Pancreas (tissue), 10 donors: ENCODE data around the gene NAA16. TPM values are rescaled to one million over a fixed set of nuclear protein-coding genes. Genes with fewer than 3 reads are reported as not detected.
A peak's percentile ranks its signal among the peaks of the same experiment; 100 is the strongest.

Experiments used
- ATAC-seq, 4 donors: fragments of 200-7000 bp; cut with Tn5 transposase; one replicate each; pipeline versions ENCODE4 v1.8.0 to v1.9.1; 2020; ENCODE audit warnings: mild to moderate bottlenecking in 4 of 4, moderate library complexity in 4 of 4
- DNase-seq, 6 donors: peaks; one replicate each; pipeline ENCODE4 v3.0.0-alpha.2; 2020
- FAIRE-seq: peaks from 2 replicates; lab custom pipeline; 2012; peaks lifted over from hg19 to GRCh38; lab: Jason Lieb, UNC
- H3K27ac ChIP-seq, 4 donors: fragments of 200-600 bp; sonication (generic); 1 replicate in 3 of 4; 2 replicates in 1 of 4; pipeline versions ENCODE4 v1.5.0 to v1.8.0; 2020
- H3K27me3 ChIP-seq, 4 donors: fragments of 200-600 bp; one replicate each; pipeline ENCODE4 v1.8.0; 2021
- H3K36me3 ChIP-seq, 3 donors: fragments of 200-600 bp; sonication (generic) in 1 of 3; one replicate each; pipeline versions ENCODE4 v1.5.0 to v1.8.0; 2020 to 2021
- H3K4me1 ChIP-seq, 3 donors: fragments of 200-600 bp; one replicate each; pipeline ENCODE4 v1.8.0; 2021
- H3K4me3 ChIP-seq, 4 donors: fragments of 200-600 bp; sonication (generic) in 2 of 4; one replicate each; pipeline versions ENCODE4 v1.5.0 to v1.8.0; 2020 to 2021
- H3K9me3 ChIP-seq, 4 donors: fragments of 200-600 bp; one replicate each; pipeline ENCODE4 v1.8.0; 2021
- WGBS, 2 donors: extraction: QIAGEN DNeasy Blood & Tissue Kit; methylation state at CpG; one replicate each; pipeline ENCODE4 v1.1.7; 2013; 5-methylcytosine and 5-hydroxymethylcytosine counted together
- intact Hi-C, 3 donors: fragments of 100-400 bp; cut with DNase I; formaldehyde crosslinking; loops; one replicate each; pipeline versions ENCODE4 v1.11.1 to v1.14.2; 2022
- polyA plus RNA-seq, 2 donors: library from polyadenylated mRNA; stranded (reverse); fragments of 200-250 nt; gene quantifications; one replicate each; pipeline ENCODE4 v1.2.3, GENCODE V29; 2013
- total RNA-seq, 6 donors: library from RNA; stranded (reverse); fragmentation: NEBNext Ultra II Directional in 4 of 6; extraction: Animal tissue kit (Norgen Biotek cat#: 25700) in 4 of 6; gene quantifications; one replicate each; pipeline versions ENCODE4 v1.2.1 to v1.2.4, GENCODE V29; 2021 to 2023
- TF ChIP-seq, protein P1 (sequence below), 4 donors: fragments of 200-600 bp; sonication (generic) in 3 of 4; IDR thresholded peaks; one replicate each; pipeline versions ENCODE4 v1.5.0 to v1.8.0; 2021; ENCODE audit warnings: antibody characterized with exemption in 4 of 4
- donor health status: healthy with polysubstance abuse.
- donor health status: DM: no; HTN: no; CAD: no; lungs with moderate emphysema.
- donor health status: DM: no; HTN: no; CAD: no.
- donor health status: control.
- donor health status: control.
- donor health status: Bipolar disorder and iron deficiency.
- donor health status: DM: yes; HTN: yes; CAD: no.
- donor health status: DM: no; HTN: no; CAD: no.
- donor health status: DM: no; HTN: no; CAD: no.
- donor health status: DM: yes; HTN: yes; CAD: no.

NAA16 gene
- total and polyA plus RNA-seq, 8 donors: 20.3 to 46.9 (median 24.0) TPM

DNA sequence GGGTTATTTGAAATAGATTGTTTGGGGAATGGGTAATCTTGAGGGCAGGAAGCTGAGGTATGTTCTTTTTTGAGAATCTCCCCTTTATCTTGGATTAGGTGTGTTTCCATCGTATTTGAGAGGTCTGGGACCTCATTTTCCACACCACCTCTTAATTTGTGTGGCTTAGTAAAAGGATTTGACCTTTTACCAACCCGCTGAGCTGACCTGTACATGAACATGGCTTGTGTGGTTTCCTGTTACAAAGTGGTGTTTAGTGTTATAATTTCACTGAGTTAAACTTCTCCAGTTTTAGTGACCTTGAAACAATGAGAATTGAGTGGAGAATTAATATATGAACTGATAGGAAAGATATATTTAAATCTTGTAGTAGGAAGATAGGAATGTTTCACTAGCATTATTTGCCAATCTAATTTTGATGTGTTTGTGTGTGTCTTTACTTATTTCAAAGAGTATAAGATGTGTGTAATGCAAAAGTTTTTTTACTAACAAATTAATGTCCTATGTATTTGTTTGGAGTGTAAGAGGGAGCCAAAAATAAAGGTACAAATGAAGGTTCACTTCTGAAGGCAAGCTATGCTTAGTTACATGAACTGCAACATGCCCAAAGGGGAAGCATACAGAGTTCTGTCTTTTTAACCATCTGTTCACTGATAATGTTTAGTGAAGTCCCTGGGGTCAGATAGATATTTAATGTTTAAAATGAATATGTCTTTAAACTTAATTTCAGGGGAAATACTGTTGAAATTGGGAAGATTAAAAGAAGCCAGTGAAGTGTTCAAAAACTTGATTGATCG, 17.1 kb downstream of the NAA16 start:
- WGBS, 2 donors: 60 to 62% methylated on average over 3 of the region's 3 CpGs
- Histone ChIP-seq H3K27me3 (no peaks in the 10 kb centered on the region), H3K27ac (no peak overlapping the region), H3K36me3 (peaks cover 0 to 25% (median 3%) of the 10 kb centered on the region in 3 donors), H3K4me1 (peaks cover 0 to 28% (median 9%) of the 10 kb centered on the region in 3 donors), H3K9me3 (no peaks in the 10 kb centered on the region), H3K4me3 (no peak overlapping the region)
- FAIRE-seq (no peak), ATAC-seq (peak in 2 of 4 donors; percentile 39 to 43), DNase-seq (no peak)
- intact Hi-C loops: no loop called here
- TF ChIP-seq, protein P1, sequence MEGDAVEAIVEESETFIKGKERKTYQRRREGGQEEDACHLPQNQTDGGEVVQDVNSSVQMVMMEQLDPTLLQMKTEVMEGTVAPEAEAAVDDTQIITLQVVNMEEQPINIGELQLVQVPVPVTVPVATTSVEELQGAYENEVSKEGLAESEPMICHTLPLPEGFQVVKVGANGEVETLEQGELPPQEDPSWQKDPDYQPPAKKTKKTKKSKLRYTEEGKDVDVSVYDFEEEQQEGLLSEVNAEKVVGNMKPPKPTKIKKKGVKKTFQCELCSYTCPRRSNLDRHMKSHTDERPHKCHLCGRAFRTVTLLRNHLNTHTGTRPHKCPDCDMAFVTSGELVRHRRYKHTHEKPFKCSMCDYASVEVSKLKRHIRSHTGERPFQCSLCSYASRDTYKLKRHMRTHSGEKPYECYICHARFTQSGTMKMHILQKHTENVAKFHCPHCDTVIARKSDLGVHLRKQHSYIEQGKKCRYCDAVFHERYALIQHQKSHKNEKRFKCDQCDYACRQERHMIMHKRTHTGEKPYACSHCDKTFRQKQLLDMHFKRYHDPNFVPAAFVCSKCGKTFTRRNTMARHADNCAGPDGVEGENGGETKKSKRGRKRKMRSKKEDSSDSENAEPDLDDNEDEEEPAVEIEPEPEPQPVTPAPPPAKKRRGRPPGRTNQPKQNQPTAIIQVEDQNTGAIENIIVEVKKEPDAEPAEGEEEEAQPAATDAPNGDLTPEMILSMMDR (IDR thresholded peaks at IDR 0.05): no peak

DNA sequence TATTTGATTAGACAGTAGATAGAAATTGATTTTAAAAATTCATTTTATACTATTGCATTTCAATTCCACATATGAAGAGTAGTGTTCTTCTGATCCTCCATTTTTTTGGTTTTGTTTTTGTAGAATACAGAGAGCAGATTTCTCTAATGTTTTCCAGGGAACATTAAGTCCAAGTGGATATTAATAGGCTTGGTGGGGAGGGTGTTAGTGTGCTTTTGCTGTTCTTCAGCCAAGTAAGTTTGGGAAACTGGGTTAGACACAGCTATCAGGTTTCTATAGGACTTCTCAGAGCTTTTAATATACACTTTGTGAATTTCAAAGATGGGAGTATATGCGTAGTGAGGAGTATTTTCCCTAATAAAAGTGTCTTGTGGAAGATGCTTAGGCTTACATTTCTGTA, 21.8 kb downstream of the NAA16 start:
- intact Hi-C loops: no loop called here
- TF ChIP-seq, protein P1 (IDR thresholded peaks at IDR 0.05): no peak
- 89 to 96% methylated on average over 1 of the region's 1 CpG for WGBS, 2 donors
- Histone ChIP-seq H3K4me3 (no peak overlapping the region), H3K4me1 (peaks cover 0 to 20% (median 7%) of the 10 kb centered on the region in 3 donors), H3K9me3 (no peaks in the 10 kb centered on the region), H3K27ac (no peak overlapping the region), H3K27me3 (no peaks in the 10 kb centered on the region), H3K36me3 (peaks cover 0 to 11% (median 0%) of the 10 kb centered on the region in 3 donors)
- DNase-seq (no peak), ATAC-seq (no peak), FAIRE-seq (no peak)

DNA sequence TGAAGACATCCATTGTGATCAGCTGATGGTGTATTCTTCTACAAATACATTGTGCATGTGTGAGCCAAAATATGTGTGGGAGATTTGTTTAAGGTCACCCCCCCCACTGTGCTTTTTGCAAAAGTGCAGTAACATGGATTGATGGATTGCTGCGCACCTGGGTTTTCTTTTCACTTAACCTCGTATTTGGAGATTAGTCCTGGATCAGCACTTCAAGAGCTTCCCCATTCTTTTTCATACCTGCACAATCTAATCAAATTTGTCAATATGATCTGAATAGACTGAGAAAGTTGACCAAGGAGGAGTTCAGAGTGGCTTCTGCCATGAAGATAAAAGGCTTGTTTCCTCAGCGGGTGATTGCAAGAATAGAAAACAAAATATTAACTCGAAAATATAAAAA, 23.7 kb downstream of the NAA16 start:
- intact Hi-C loops: no loop called here
- Histone ChIP-seq H3K9me3 (no peaks in the 10 kb centered on the region), H3K4me3 (no peak overlapping the region), H3K36me3 (peaks cover 0 to 23% (median 3%) of the 10 kb centered on the region in 3 donors), H3K27me3 (no peaks in the 10 kb centered on the region), H3K27ac (no peak overlapping the region), H3K4me1 (peaks cover 0 to 10% (median 6%) of the 10 kb centered on the region in 3 donors)
- no peak for DNase-seq
- no peak for FAIRE-seq
- WGBS, 2 donors: 45 to 58% methylated on average over 4 of the region's 4 CpGs
- TF ChIP-seq, protein P1 (IDR thresholded peaks at IDR 0.05): no peak
- ATAC-seq: no peak

DNA sequence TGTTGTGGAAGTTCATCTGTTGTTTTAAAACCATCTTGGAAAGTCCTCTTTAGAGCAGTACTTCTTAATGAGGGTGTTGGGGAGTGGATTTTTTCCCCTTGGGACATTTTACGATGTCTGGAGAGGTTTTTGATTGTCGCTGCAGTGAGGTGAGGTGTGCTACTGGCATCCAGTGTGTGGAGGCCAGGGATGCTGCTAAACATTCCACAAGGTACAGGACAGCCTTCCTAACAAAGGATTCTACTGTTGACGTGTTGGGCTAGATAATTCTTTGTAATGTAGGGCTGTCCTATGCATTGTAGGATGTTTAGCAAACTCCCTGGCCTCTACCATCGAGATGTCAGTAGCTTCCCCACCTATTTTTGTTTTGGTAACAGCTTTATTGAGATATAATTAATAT, 33.3 kb downstream of the NAA16 start:
- FAIRE-seq (no peak), DNase-seq (no peak), ATAC-seq (no peak)
- peaks cover 0 to 21% (median 0%) of the 10 kb centered on the region in 3 donors for H3K36me3 ChIP-seq
- H3K27me3 ChIP-seq: no peaks in the 10 kb centered on the region
- no peak overlapping the region for H3K27ac ChIP-seq
- 96% methylated on average over 4 of the region's 4 CpGs for WGBS, 2 donors
- intact Hi-C loops: no loop called here
- H3K4me3 ChIP-seq: no peak overlapping the region
- H3K4me1 ChIP-seq: no peaks in the 10 kb centered on the region
- TF ChIP-seq, protein P1 (IDR thresholded peaks at IDR 0.05): no peak
- H3K9me3 ChIP-seq: no peaks in the 10 kb centered on the region
